Fibroblast of mammary gland (primary cell): ENCODE measurements around the gene CPED1.
"Not testable (repeated sequence)": the region's sequence is repeated elsewhere in the genome, so short reads cannot be mapped to it uniquely, and the experiment has no call there.

Experiments used
- DNase-seq: peaks from one replicate; pipeline ENCODE4 v3.0.0-alpha.2; 2010; ENCODE audit warnings: low read depth
- H3K4me3 ChIP-seq: 2 replicates; pipeline ENCODE4 v1.5.1; 2011; ENCODE audit warnings: low read depth, mild to moderate bottlenecking, low read length, moderate library complexity; ENCODE audit not compliant: control insufficient read depth
- TF ChIP-seq, protein P1 (sequence below): conservative IDR thresholded peaks from 2 replicates; pipeline ENCODE4 v1.5.1; 2011; ENCODE audit warnings: low read depth, low read length, inconsistent platforms; ENCODE audit not compliant: control insufficient read depth, insufficient read depth

The CPED1 gene

DNA sequence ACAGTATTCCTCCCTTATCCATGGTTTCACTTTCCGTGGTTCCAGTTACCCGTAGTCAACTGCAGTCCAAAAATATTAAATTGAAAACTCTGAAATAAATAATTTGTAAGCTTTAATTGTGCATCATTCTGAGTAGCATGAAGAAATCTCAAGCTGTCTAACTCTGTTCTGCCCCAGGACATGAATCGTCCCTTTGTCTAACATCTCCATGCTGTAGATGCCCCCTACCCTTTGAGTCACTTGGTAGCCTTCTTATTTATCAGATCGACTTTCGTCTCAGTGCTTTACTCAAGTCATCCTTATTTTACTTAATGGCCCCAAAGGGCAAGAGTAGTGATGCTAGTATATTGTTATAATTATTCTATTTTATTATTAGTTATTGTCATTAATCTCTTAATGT is 41.8 kb downstream of the CPED1 start:
- H3K4me3 ChIP-seq: no peak overlapping the region
- DNase-seq: no peak
- TF ChIP-seq, protein P1, sequence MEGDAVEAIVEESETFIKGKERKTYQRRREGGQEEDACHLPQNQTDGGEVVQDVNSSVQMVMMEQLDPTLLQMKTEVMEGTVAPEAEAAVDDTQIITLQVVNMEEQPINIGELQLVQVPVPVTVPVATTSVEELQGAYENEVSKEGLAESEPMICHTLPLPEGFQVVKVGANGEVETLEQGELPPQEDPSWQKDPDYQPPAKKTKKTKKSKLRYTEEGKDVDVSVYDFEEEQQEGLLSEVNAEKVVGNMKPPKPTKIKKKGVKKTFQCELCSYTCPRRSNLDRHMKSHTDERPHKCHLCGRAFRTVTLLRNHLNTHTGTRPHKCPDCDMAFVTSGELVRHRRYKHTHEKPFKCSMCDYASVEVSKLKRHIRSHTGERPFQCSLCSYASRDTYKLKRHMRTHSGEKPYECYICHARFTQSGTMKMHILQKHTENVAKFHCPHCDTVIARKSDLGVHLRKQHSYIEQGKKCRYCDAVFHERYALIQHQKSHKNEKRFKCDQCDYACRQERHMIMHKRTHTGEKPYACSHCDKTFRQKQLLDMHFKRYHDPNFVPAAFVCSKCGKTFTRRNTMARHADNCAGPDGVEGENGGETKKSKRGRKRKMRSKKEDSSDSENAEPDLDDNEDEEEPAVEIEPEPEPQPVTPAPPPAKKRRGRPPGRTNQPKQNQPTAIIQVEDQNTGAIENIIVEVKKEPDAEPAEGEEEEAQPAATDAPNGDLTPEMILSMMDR: no peak

DNA sequence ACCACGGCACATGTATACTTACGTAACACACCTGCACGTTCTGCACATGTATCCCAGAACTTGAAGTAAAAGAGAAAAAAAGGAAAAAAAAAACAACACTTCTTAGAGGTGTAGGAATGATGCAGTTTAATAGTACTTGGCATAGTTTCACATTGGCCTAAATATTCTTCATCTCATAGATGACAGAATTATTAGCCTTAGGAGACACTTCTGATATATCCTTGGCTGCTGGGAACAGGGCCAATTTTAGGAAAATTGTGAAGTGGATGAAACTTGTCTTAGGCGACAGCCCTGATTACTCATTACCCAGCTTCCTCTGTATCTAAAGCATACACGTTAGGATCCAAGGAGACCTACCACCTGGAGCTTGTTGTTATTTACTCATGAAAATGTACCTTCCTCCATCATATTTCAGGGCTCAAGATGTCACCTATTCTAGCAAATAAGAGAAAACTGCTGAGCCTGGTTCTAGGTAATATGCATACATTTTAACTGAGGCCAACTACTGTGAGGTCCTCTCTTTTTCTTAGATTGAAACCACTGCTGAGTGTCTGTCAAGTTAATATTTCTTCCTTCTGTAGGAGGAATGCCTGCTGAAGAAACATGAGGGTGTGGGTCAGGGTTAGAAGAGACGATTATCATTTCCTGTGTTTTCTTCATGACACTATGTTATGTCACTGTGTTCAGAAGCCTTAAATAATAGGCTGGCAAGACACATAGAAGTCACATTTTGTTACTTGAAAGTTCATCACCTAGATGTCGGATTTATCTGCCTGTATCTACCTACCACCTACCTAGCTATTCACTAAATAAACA is 44.3 kb downstream of the CPED1 start:
- TF ChIP-seq, protein P1: no peak
- DNase-seq: peak; percentile 48
- H3K4me3 ChIP-seq: no peak overlapping the region

DNA sequence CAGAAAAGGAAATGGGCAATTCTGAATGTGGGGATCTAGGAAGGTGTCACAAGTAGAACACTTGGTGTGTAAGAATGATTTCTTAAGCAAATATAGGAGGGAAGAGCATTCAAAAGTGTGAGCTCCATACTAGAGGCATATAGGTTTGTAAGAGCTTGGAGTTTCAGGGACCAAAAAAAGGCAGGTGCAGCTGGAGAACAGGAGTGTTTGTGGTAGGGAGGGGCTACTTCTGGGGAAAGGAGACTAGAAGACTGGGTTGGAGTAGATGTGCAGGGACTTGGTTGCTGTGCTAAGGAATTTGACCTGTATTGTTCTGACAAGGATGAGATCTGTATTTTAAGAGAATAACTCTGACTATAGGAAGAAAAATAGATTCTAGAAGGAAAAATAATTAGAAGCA is 46.4 kb downstream of the CPED1 start:
- DNase-seq: no peak
- TF ChIP-seq, protein P1: no peak
- H3K4me3 ChIP-seq: no peak overlapping the region

DNA sequence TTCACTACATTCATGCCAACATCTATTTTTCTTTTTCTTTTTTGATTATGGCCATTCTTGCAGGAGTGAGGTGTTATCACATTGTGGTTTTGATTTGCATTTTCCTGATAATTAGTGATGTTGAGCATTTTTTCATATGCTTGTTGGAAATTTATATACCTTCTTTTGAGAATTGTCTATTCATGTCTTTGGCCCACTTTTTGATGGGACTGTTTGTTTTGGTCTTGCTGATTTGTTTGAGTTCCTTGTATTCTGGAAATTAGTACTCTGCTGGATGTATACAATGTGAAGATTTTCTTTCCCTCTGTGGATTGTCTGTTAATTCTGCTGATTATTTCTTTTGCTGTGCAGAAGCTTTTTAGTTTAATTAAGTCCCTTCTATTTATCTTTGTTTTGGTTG is 48.3 kb downstream of the CPED1 start:
- not testable (repeated sequence) for DNase-seq, H3K4me3 ChIP-seq

DNA sequence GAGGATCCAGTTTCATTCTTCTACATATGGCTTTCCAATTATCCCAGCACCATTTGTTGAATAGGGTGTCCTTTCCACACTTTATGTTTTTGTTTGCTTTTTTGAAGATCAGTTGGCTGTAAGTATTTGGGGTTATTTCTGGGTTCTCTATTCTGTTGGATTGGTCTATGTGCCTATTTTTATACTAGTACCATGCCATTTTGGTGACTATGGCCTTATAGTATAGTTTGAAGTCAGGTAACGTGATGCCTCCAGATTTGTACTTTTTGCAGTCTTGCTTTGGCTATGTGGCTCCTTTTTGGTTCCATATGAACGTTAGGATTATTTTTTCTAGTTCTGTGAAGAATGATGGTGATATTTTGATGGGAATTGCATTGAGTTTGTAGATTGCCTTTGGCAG is 48.8 kb downstream of the CPED1 start:
- not testable (repeated sequence) for H3K4me3 ChIP-seq

DNA sequence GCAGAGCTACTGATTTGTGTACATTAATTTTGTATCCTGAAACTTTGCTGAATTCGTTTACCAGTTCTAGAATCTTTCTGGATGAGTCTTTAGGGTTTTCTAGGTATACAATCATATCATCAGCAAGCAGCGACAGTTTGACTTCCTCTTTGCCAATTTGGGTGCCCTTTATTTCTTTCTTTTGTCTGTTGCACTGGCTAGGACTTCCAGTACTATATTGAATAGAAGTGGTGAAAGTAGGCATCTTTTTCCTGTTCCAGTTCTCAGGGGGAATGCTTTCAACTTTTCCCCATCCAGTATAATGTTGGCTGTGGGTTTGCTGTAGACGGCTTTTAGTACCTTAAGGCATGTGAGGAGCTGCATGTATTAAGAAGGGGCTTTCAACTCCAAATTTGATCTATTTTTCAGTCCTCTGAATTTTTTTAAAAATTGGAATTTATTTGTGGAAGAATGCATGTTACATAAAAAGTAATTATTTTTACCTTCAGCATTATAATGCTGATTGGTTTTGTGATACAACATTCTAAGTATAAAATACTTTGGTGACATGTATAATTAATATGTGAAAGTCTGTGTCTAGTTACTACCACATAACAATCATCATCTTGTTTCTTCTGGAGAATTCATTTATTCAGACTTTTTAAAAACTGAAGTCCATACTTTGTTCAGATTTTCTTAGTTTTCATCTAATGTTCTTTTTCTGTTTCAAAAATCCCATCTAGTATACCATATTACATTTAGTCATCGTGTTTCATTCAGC is 49.6 kb downstream of the CPED1 start:
- no peak for DNase-seq
- TF ChIP-seq, protein P1: no peak
- H3K4me3 ChIP-seq: no peak overlapping the region

More for the DNA sequence above, 48.8 kb downstream of the CPED1 start:
- not testable (repeated sequence) for DNase-seq

DNA sequence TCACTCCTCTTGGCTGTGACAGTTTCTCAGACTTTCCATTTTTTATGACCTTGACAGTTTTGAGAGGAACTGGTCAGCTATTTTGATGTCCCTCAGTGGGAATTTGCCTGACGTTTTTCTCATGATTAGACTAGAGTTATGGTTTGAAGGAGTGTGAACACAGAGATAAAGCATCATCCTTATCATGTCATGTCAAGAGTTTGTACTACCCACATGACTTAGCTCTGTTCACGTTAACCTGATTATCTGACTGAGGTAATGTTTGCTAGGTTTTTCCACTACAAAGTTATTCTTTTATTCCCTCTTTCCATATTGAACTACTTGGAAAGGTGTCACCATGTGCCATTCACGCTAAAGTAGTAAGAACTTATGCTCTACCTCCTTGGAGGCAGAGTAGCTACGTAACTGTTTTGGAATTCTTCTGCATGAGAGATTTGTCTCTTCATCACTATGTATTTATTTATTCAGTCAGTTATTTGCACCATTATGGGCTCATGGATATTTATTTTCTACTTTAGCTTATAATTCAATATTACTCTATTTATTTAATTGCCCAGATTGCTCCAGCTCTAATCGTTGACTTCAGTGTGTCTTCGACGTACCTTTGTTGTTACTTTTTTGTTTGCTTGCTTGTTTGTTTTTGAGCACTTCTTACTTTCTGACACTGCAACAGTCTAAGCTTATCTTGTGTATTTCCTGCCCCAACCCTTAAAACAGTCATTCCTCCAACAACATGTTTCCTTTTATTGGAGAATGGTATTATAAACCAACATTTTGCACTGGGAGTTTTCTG is 50.4 kb downstream of the CPED1 start:
- DNase-seq: no peak
- no peak overlapping the region for H3K4me3 ChIP-seq
- TF ChIP-seq, protein P1: no peak
